Measurements from ENCODE around the gene WBP11. TPM values are rescaled to one million over a fixed set of nuclear protein-coding genes. Genes with fewer than 3 reads are reported as not detected.

Gene WBP11
- total RNA-seq, result 17.3 and 22.4 TPM in 2 replicates

GRCh38 chr12:14803011-14803829 is at the start of gene WBP11, which contains the start of gene C12orf60:
Gene WBP11, minus strand, starts transcription at chr12:14803478. Its CDS starts 2,095 bp downstream, at chr12:14801383.
Gene C12orf60, plus strand, starts transcription at chr12:14803670. Its CDS starts 19,266 bp downstream, at chr12:14822936.
- peak; percentile 98 for DNase-seq (ENCODE audit: low read depth, low spot score)

- DNase-seq (ENCODE audit: low read depth, low spot score), result no peak
Measured at GRCh38 chr12:14852880-14853279, 49.6 kb upstream of the WBP11 start.

- DNase-seq (ENCODE audit: low read depth, low spot score), result no peak
Measured at GRCh38 chr12:14850929-14851663, 47.8 kb upstream of the WBP11 start.

DNA sequence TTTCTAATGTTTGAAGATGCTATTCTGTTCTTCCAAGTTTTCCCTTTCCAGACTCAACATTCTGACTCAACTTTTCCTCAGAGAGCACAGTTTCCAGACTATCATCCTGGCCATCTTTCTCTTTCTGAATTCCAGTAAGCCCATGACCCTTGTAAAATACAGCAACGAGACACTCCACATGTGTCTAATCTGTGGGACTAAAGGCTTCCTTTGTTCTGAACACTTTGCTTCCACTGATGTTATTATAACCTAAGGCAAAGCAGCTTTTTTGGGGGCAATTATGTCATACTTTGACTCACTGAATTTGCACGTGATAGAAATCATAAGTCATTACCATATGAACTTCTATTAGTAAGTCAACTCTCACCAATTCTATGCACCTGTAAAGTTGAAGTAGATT is 46.4 kb upstream of the WBP11 start:
- DNase-seq (ENCODE audit: low read depth, low spot score), result no peak

- no peak for DNase-seq (ENCODE audit: low read depth, low spot score)
Measured at GRCh38 chr12:14846876-14847580, 43.8 kb upstream of the WBP11 start.

DNA sequence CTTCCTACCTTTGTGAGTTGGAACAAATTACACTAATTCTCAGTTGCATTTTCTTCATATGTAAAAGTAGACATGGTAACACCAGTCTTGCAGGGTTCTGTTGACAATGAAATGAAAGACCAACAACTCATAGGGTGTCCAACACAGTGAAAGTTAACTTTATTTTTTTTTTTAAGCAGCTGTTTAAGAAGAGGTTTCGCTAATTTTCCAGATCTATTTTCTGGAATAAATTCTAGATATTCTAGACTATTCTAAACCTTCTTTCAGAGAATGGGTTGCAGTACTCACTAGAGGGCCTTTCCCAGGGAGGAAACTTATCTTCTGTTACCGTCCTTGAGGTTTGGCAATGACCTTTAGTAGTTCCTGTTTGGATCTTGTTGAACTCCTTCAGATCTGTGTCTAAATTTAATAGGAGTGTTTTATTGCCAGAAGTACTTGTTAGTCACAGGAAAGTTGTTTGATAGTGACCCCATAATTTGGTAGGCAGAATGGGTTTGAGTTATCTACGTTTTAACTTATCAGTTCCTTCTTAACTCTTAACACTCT is 42.8 kb upstream of the WBP11 start:
- DNase-seq (ENCODE audit: low read depth, low spot score), result no peak

DNA sequence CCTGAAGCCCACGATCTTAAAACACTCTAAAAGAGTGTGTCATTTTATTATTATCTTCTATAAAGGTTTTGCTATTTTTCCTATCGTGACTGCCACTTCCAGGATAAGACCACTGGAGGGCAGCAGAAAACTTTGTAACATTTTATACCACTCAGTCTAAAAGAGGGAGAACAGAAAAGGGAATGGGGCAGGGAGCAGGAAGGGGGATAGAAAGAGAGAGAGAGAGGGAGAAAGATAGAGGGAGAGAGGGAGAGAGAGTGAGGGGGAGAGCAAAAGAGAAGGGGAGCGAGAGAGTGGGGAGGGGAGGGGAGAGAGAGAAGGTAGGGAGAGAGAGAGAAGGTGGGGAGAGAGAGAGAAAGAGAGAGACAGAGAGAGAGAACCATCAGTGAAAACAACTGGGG is 42.1 kb upstream of the WBP11 start:
- DNase-seq (ENCODE audit: low read depth, low spot score), result no peak

DNA sequence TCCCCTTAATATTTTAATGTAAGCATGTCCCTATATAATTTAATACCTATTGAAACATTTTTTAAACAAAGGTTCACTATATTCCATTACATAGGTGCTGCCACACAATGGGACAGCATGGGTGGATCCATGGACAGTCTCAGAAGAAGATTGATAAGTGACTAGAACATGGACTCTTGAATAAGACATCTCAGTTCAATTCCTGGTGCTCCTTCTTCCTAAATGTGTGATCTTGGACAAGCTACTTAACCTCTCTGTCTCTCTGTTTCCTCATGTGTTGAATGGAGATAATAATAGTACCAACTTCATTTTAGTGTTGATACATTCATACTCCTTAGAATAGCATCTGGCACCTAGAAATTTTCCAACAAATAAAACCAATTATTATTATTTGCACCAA is 41.1 kb upstream of the WBP11 start:
- DNase-seq (ENCODE audit: low read depth, low spot score), result no peak

DNA sequence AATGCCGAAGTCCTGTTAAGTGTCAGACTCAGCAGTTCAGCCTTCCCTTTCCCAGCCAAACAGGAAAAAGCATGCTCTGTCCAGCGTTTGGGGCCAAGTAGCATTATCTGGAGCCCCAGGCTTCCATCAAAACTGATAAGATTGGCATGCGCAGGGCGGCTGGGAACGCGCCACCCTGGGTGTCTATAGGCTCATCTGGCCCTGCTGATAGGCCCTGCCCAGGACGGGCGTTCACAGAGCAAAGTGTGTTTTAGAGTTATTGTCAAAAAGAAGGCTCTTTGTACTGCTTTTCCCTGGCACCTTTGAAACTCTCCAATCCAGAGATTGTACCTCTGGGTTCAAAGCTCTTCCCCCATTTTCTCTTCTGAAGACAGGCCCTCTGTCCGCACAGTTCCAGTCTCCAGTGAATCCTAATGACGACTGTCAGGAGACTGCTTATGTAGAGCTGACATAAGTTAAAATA is 40.2 kb upstream of the WBP11 start, which contains the start of gene ART4:
ART4 (minus strand) TSS at position 102 of the 463 bp plus-strand sequence. CDS start 413 bp downstream, outside the sequence.
- DNase-seq (ENCODE audit: low read depth, low spot score), result peak; percentile 81

- no peak for DNase-seq (ENCODE audit: low read depth, low spot score)
Measured at GRCh38 chr12:14842315-14842714, 39.0 kb upstream of the WBP11 start.

DNA sequence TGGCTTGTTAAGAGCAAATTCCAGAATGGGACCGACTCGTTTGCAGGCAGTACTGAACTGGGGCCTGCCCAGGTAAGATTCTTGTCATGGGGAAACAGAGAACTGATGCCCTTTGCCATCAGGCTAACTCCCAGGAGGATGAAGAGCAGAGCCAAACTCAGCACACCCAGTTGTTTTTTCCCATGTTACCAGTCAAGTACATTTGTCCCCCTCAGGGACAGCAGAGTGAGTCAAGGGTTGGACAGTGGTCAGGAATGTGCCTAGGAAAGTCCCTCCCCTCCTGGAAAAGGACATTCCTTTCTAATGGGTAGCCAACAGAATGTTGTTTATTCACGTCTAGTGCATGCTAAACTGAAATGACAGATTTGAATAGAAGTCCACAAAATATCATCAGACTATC is 38.5 kb upstream of the WBP11 start:
- DNase-seq (ENCODE audit: low read depth, low spot score), result peak; percentile 85

GRCh38 chr12:14840616-14841015 is 37.3 kb upstream of the WBP11 start:
- DNase-seq (ENCODE audit: low read depth, low spot score), result no peak

- DNase-seq (ENCODE audit: low read depth, low spot score), result no peak
Measured at GRCh38 chr12:14839262-14839661, 36.0 kb upstream of the WBP11 start.

- peak; percentile 79 for DNase-seq (ENCODE audit: low read depth, low spot score)
Measured at GRCh38 chr12:14836336-14837210, 33.3 kb upstream of the WBP11 start.

- DNase-seq (ENCODE audit: low read depth, low spot score), result no peak
Measured at GRCh38 chr12:14834509-14834908, 31.2 kb upstream of the WBP11 start.

DNA sequence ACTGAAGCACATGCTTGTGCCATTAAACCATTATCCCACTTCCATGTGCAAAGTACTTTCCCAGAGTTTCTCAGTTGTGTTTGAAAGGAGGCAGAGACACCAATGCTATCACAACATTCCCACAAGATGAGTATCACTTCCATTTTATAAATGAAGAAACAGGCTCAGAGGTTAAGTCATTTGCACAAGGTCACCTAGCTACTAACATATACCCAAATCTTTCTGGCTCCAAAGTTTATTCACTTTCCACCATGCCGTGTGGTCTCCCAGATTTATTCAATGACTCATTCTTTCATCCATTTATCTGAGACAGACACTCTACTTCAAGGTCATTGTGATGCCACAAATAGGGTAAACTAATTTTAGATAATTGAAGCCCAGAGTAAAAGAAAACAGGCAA is 30.7 kb upstream of the WBP11 start:
- DNase-seq (ENCODE audit: low read depth, low spot score), result no peak

GRCh38 chr12:14833336-14833735 is 30.1 kb upstream of the WBP11 start:
- DNase-seq (ENCODE audit: low read depth, low spot score), result no peak

DNA sequence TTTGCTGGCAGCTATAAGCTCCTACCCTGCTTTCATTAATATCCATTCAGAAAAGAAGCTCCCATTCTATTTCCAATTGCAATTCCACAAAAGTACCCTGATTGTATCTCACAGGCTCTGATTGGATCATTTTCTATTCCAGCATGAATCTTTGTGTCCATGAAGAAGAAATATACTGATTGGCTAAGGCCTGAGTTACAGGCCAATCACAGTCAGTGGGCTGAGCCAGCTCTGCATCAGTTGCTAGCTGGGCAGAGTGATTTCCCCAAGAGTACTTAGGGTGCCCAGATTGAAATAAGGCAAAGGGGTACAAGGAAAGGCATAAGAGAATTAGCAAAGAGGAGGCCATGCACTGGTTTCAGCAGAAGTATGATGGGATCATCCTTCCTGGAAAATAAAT is 25.6 kb upstream of the WBP11 start:
- no peak for DNase-seq (ENCODE audit: low read depth, low spot score)

DNA sequence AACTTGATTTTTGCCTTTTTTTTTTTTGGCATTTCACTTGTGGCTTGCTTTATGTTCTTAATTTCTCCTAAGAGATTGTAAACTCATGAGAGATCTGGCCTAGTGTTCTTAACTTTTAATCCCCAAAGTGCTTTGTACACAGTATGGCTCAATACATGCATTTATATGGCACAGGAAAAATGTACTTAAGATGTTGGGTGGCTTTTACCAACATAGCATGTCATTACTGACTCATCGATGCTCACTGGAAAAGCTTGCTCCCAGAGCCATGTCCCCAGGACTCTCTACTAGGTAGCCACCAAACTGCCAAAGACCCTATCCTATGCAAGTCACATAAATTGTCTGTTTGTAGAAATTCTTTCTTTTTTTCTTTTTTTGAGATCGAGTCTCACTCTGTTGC is 23.8 kb upstream of the WBP11 start:
- DNase-seq (ENCODE audit: low read depth, low spot score), result no peak

DNA sequence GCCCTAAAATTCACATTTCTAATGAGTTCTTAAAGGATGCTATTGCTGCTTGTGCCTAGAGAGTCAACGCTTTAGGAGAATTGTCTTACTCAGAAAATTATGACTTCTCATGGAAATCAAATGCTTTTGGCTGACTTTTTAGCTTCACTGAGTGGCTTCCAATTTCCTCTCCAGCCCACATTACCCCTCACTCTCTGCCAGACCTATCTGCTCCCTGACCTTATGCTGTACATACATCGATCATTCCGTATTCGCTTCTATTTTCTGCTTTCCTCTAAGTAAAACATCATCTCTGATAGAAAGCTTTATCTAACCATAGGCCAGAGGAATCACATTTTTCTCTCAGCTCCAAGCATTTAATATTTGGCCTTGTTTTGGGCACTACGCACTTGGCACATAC is 23.2 kb upstream of the WBP11 start:
- DNase-seq (ENCODE audit: low read depth, low spot score), result no peak

All from pulmonary artery endothelial cell (primary cell).